Effector CD8-positive, alpha-beta T cell (primary cell): Measurements from ENCODE around the gene SLC22A7.
"Not testable (repeated sequence)": the region's sequence is repeated elsewhere in the genome, so short reads cannot be mapped to it uniquely, and the experiment has no call there.

Experiments used
- DNase-seq: peaks from one replicate; lab custom pipeline; 2025; lab: John Stamatoyannopoulos, UW

The SLC22A7 gene

GRCh38 chr6:43302126-43302525 is 4.1 kb downstream of the SLC22A7 start:
- DNase-seq, result no peak

DNA sequence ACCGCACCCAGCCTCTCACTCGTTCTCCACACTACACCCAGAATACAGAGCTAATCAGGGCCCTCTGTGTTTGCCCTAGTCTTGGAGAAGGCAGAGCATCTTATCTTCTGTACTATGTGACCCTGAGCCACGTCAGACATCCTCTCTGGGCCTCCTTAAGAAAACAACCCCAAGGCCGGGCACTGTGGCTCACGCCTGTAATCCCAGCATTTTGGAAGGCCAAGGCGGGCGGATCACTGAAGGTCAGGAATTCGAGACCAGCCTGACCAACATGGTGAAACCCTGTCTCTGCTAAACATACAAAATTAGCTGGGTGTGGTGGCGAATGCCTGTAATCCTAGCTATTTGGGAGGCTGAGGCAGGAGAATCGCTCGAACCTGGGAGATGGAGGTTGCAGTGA is 4.9 kb downstream of the SLC22A7 start:
- not testable (repeated sequence) for DNase-seq

GRCh38 chr6:43303751-43304331 is 5.8 kb downstream of the SLC22A7 start:
- no peak for DNase-seq

DNA sequence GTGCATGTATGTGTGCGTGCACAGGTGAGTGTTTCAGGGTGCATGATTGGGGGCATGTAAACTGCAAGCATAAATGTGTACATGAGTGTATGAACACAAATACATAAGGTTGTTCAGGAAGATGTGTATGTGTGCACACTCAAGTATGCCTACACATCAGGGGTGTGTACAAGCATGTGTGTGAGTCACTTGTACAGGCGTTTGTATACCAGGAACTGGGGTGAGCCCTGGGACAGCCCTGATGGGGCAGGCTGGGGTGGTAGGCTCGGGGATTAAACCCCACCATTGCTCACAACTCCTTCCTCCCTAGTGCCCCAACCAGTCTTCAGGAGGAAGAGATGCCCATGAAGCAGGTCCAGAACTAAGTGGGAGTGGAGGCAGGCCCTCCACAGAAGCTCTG is 6.3 kb downstream of the SLC22A7 start:
- no peak for DNase-seq

DNA sequence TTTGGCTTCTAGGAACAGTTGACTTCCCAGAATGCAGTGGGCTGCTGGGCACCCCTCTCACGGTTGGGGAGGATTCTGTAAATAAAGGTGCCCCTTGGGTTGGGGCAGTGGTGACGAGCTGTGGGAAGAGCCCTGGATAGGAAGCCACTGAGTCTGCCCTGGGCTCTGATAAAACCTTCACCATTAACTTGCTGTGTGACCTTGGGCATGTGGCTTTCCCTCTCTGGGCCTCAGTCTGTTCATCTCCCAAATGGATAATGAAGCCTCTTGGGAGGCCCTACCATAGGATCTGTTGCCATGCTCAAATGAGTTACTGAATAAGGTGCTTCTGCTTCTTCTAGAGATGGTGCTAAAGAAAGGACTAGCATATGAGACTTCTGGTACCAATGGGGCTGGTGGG is 6.8 kb downstream of the SLC22A7 start:
- DNase-seq, result no peak

DNA sequence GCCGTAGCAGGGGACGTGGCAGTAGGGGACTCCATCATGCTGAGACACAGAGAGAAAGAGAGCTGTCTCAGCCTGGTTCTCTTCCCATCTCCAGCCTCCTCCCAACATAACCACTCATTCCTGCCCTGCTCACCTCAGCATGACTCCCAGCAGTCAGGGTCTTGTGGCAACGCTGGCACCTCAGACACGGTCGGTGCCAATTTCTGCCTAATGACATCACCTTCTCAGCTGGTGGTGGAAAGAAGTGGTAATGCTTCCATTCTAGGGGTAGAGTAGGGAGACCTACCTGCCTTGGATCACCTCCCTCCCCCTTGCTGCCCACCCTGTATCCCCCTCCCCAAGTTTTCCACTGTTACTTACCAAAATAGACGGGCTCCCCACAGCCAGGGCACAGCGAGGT is 8.0 kb downstream of the SLC22A7 start:
- DNase-seq, result no peak

GRCh38 chr6:43307451-43308100 is 9.5 kb downstream of the SLC22A7 start:
- DNase-seq, result no peak

DNA sequence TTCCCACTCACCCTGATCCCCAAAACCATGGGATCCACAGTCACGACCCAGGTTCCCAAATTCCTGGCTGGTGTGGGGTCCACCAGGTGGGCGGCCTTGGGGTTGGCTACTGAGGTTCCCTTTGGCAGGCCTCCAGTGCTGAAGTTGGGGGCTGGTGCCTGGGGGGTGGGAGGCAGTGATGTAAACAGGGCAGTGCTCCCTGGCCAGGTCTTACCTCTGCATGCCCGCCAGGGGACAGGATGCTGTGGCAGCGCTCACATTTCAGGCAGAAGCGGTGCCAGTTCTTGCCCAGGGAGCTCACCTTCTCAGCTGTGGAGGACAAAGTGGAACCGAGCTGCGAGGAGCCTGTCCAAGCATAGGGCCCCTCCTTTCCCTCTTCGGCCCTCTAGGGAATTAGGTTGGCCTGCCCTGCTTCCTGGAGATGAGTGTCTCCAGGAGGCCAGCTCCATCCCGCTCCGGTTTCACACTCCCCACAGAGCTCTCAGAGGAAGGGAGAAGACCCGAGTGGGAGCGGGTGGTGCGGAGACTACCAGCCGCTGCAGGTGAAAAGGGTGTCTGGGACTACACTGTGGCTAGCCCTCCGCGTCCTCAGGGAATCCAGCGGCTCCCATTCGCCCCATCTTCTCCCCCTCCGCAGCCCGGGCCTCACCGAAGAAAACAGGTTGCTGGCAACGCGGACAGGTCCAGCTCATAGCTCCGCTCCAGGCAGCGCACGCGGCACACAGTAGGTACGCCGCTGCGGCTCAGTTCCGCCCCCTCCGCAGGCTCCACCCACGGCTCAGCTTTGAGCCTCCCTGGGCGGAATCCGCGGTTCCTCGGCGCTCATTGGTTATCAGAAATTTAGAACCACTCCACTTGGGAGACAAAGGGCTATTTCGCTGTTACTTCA is 10.3 kb downstream of the SLC22A7 start, which contains the start of gene CRIP3:
Gene CRIP3 (minus strand): TSS at position 726 of the 889 bp plus-strand sequence. CDS start 34 bp downstream, at position 692.
- peak; percentile 12 for DNase-seq

- no peak for DNase-seq
Measured at GRCh38 chr6:43308990-43309477, 11.0 kb downstream of the SLC22A7 start.

GRCh38 chr6:43310134-43310533 is 12.1 kb downstream of the SLC22A7 start:
- no peak for DNase-seq

- no peak for DNase-seq
Measured at GRCh38 chr6:43310624-43311023, 12.6 kb downstream of the SLC22A7 start.

DNA sequence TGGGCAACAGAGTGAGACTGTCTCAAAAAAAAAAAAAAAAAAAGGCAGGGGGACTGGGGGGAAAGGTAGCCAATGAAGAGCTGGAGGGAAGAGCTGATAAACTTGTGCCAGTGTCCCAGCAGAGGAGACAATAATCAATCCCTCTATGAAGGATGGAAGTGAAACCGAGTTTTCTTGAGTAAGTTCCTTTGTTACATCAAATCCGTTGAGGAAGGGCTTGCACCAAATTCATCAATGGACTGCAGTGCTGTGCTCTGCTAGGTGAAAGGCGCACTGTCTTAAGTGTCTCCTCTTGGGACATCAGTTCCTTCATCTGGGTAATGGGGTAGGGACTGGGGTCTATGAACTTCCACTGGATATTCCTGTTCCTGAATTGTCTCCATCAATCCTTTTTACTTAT is 13.6 kb downstream of the SLC22A7 start:
- no peak for DNase-seq

DNA sequence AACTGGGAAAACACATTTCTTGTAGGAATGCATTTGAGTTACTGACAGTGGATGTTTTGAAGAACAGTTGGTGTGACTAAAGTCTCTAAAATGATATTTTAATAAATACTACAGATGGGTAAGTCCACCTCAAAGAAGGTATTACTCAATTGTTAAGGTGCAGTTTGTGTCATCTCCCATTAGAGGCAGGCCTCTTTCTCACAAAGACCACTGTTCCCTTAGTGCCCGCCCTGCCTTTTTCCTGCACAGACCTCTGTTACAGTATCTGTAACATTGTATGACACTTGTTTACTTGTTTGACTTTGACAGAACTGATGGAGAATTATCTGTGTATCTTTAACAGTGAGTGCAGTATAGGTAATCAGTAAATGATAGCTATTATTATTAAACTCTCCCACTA is 15.8 kb downstream of the SLC22A7 start:
- no peak for DNase-seq

GRCh38 chr6:43318011-43318410 is 20.0 kb downstream of the SLC22A7 start:
- DNase-seq, result no peak

DNA sequence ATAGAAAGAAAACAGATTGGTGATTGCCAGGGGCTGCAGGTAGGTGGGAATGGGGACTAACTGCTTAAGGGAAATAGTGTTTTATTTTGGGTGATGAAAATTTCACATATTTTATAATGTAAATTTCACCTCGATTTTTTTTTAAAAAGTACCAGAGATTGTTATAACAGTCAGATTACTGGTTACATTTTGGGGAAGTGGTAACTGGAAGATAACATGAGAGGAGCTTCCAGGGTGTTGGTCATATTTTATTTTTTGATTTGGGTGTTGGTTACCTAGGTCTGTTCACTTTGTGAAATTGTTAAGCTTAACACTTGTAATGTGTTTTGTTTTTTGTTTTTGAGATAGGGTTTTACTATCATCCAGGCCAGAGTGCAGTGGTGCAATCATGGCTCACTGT is 27.8 kb downstream of the SLC22A7 start:
- no peak for DNase-seq

- DNase-seq, result no peak
Measured at GRCh38 chr6:43328528-43328927, 30.5 kb downstream of the SLC22A7 start.

DNA sequence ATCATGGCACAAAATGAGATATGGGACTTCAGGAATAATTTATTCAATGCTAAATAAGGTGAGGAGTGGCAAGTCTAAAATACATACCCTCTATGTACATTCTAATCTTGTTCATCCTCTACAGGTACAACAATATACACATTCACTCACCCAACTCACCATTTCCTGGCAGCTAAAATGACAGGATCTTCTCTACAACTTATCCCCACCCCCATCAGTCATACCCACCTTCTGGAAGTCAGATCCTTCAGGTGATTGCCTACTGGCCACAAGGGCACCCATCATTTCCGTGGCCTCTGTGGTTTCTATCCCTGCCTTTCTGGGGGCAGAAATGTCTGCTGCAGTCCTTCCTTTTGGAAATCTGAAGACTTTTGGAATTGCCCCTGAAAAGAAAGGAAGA is 33.4 kb downstream of the SLC22A7 start:
- DNase-seq, result no peak

GRCh38 chr6:43331891-43332290 is 33.8 kb downstream of the SLC22A7 start:
- DNase-seq, result no peak

GRCh38 chr6:43334466-43335095 is 36.5 kb downstream of the SLC22A7 start:
- no peak for DNase-seq

- no peak for DNase-seq
Measured at GRCh38 chr6:43335469-43335868, 37.4 kb downstream of the SLC22A7 start.

GRCh38 chr6:43336382-43336781 is 38.3 kb downstream of the SLC22A7 start:
- no peak for DNase-seq

DNA sequence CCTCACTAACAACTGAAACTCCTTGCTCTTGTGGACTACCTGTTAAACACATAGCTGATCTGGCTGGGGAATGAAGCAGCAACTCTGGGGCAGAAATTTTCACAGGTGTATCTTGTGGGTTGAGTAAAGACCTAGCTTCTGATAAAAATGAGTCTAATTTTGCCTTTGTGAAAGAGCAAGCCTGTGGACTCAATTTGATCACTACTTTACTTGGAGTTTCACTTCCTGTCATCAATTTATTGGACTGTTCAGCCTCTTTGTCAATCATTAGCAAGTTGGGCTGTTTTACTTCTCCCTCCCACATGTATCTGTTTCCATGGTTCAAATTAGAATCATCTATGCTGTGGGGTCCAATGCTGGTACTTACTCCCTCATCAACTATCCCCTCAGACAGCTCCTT is 40.2 kb downstream of the SLC22A7 start:
- no peak for DNase-seq
